ENCODE data around the gene LAMB2.

GRCh38 chr3:49122022-49122421, 10.8 kb downstream of the LAMB2 start:
- TF ChIP-seq CTCF (IDR thresholded peaks at IDR 0.05) (no peak), EZH2 (IDR thresholded peaks at IDR 0.05; ENCODE audit: borderline replicate concordance, insufficient read depth, low read depth, low read length, poor library complexity, severe bottlenecking) (no peak)

Measured in B cell (primary cell).